K562 (cell line): ENCODE results near the gene LY6G5B. TPM values are rescaled to one million over a fixed set of nuclear protein-coding genes. Genes with fewer than 3 reads are reported as not detected.

ENCODE experiments used
- FOXP1 ChIP-seq: sonication (generic); formaldehyde crosslinking; IDR thresholded peaks from 2 replicates; pipeline ENCODE4 v1.8.0; 2022; ENCODE audit warnings: mild to moderate bottlenecking, missing genetic modification reagents
- HDAC2 ChIP-seq: fragments of 450-650 bp; IDR thresholded peaks from 2 replicates; pipeline ENCODE4 v1.6.1; 2016; ENCODE audit warnings: mild to moderate bottlenecking
- HOMEZ ChIP-seq: fragments of 250-450 bp; sonication (Bioruptor Pico); IDR thresholded peaks from 2 replicates; pipeline ENCODE4 v1.4.0; 2020; ENCODE audit warnings: mild to moderate bottlenecking, moderate library complexity
- HOXB6 ChIP-seq: fragments of 250-450 bp; sonication (Bioruptor Pico); IDR thresholded peaks from 2 replicates; pipeline ENCODE4 v1.5.1; 2022; ENCODE audit warnings: mild to moderate bottlenecking, borderline replicate concordance
- PRPF4 ChIP-seq: fragments of 200-400 bp; formaldehyde crosslinking; IDR thresholded peaks from one replicate; pipeline ENCODE4 v1.6.1; 2017; ENCODE audit warnings: low read length, low read depth, mild to moderate bottlenecking; ENCODE audit not compliant: insufficient read depth, poor library complexity, severe bottlenecking
- RB1 ChIP-seq: fragments of 450-650 bp; IDR thresholded peaks from 2 replicates; pipeline ENCODE4 v1.6.1; 2017; ENCODE audit warnings: low read depth, mild to moderate bottlenecking
- RFX7 ChIP-seq: fragments of 250-450 bp; sonication (Bioruptor Pico); IDR thresholded peaks from 2 replicates; pipeline ENCODE4 v1.5.1; 2021; ENCODE audit warnings: mild to moderate bottlenecking
- TAF7 ChIP-seq: fragments of 450-650 bp; IDR thresholded peaks from 2 replicates; pipeline ENCODE4 v1.6.1; 2016; ENCODE audit warnings: missing genetic modification characterization, missing compliant biosample characterization
- TCF7L2 ChIP-seq: fragments of 150-350 bp; IDR thresholded peaks from 2 replicates; pipeline ENCODE4 v1.6.1; 2016; ENCODE audit warnings: low read depth, mild to moderate bottlenecking, low read length, moderate library complexity
- THRAP3 ChIP-seq: fragments of 450-650 bp; IDR thresholded peaks from 2 replicates; pipeline ENCODE4 v1.6.1; 2016; ENCODE audit warnings: mild to moderate bottlenecking, inconsistent platforms, borderline replicate concordance
- XRCC3 ChIP-seq: fragments of 450-650 bp; IDR thresholded peaks from 2 replicates; pipeline ENCODE4 v1.6.1; 2017; ENCODE audit warnings: mild to moderate bottlenecking, moderate library complexity
- ZBTB7A ChIP-seq: IDR thresholded peaks from 2 replicates; pipeline ENCODE4 v1.6.1; 2011; ENCODE audit warnings: low read depth, mild to moderate bottlenecking, low read length, moderate library complexity, borderline replicate concordance; ENCODE audit not compliant: control insufficient read depth
- ZKSCAN1 ChIP-seq: fragments of 150-350 bp; IDR thresholded peaks from 2 replicates; pipeline ENCODE4 v1.6.1; 2016; ENCODE audit warnings: low read depth, low read length
- ZKSCAN3 ChIP-seq: fragments of 250-450 bp; sonication (Bioruptor Pico); IDR thresholded peaks from 2 replicates; pipeline ENCODE4 v1.4.0; 2020
- ZNF12 ChIP-seq: sonication (generic); formaldehyde crosslinking; IDR thresholded peaks from 2 replicates; pipeline ENCODE4 v1.4.0; 2020; ENCODE audit warnings: mild to moderate bottlenecking, missing genetic modification reagents
- ZNF133 ChIP-seq: fragments of 250-450 bp; sonication (Bioruptor Pico); IDR thresholded peaks from 2 replicates; pipeline ENCODE4 v1.4.0; 2020; ENCODE audit warnings: mild to moderate bottlenecking
- ZNF212 ChIP-seq: fragments of 450-650 bp; formaldehyde crosslinking; IDR thresholded peaks from 2 replicates; pipeline ENCODE4 v1.4.0; 2020; ENCODE audit warnings: mild to moderate bottlenecking
- ZNF436 ChIP-seq: fragments of 250-450, 450-650 bp; sonication (Bioruptor Pico); formaldehyde crosslinking; IDR thresholded peaks from 2 replicates; pipeline ENCODE4 v1.7.0; 2020; ENCODE audit warnings: mild to moderate bottlenecking
- ZSCAN29 ChIP-seq: fragments of 450-650 bp; IDR thresholded peaks from 2 replicates; pipeline ENCODE4 v1.6.1; 2017
- polyA plus RNA-seq, 8 experiments: library from polyadenylated mRNA; depleted of rRNA in 4 of 8; stranded (reverse) in 5 of 8; unstranded in 3 of 8; fragments of >200 nt; fragmentation: Nextera tagmentation in 2 of 8; fragmentation: Illumina TruSeq in 1 of 8; extraction: Ambion mirVana in 2 of 8; extraction: Trizol in 1 of 8; gene quantifications; 2 replicates each; pipeline versions ENCODE4 v1.2.1 to v1.2.3, GENCODE V29; 2011 to 2014; ENCODE audit warnings: inconsistent platforms in 1 of 8, missing spikeins in 1 of 8
- total RNA-seq, 7 experiments: library from RNA; depleted of rRNA in 6 of 7; stranded (reverse); fragments of >200 nt in 6 of 7; fragmentation: Illumina TruSeq in 2 of 7; extraction: Trizol in 2 of 7; gene quantifications; 2 replicates each; pipeline versions ENCODE4 v1.2.1 to v1.2.3, GENCODE V29; 2011 to 2021; ENCODE audit warnings: low replicate concordance in 1 of 7
- TF ChIP-seq, protein P1 (sequence below): fragments of 250-450 bp; sonication (Bioruptor Pico); IDR thresholded peaks from 2 replicates; pipeline ENCODE4 v1.4.0; 2020
- TF ChIP-seq, protein P2 (sequence below): IDR thresholded peaks from 2 replicates; pipeline ENCODE4 v1.6.1; 2014; ENCODE audit warnings: antibody characterized with exemption

The LY6G5B gene
- total and polyA plus RNA-seq, 9 of the 15 experiments (the other 6 are each of a cell fraction or from before 2014, with no cell fraction given) = 6.0 to 27.0 (median 7.5) TPM

- TF ChIP-seq ZBTB7A (peak; percentile 100), TAF7 (0 out of 2 replicates have a peak, but pooled peaks have one; percentile 36), ZSCAN29 (no peak), THRAP3 (peak; percentile 74; the same call in 1 of the 2 replicates), HOMEZ (CRISPR knock-in tag) (no peak), ZKSCAN3 (CRISPR knock-in tag) (no peak), FOXP1 (CRISPR knock-in tag) (no peak), ZNF436 (CRISPR knock-in tag) (no peak), HOXB6 (CRISPR knock-in tag) (0 out of 2 replicates have a peak, but pooled peaks have one; percentile 28), RB1 (peak; percentile 82; the same call in 1 of the 2 replicates), TCF7L2 (no peak; the same call in 1 of the 2 replicates), ZKSCAN1 (0 out of 2 replicates have a peak, but pooled peaks have one; percentile 24), PRPF4 (no peak), XRCC3 (no peak), HDAC2 (peak; percentile 95), ZNF133 (CRISPR knock-in tag) (no peak), RFX7 (CRISPR knock-in tag) (no peak), ZNF212 (CRISPR knock-in tag) (no peak; the same call in 1 of the 2 replicates), ZNF12 (CRISPR knock-in tag) (peak; percentile 54; the same call in 1 of the 2 replicates)
- TF ChIP-seq, protein P1, sequence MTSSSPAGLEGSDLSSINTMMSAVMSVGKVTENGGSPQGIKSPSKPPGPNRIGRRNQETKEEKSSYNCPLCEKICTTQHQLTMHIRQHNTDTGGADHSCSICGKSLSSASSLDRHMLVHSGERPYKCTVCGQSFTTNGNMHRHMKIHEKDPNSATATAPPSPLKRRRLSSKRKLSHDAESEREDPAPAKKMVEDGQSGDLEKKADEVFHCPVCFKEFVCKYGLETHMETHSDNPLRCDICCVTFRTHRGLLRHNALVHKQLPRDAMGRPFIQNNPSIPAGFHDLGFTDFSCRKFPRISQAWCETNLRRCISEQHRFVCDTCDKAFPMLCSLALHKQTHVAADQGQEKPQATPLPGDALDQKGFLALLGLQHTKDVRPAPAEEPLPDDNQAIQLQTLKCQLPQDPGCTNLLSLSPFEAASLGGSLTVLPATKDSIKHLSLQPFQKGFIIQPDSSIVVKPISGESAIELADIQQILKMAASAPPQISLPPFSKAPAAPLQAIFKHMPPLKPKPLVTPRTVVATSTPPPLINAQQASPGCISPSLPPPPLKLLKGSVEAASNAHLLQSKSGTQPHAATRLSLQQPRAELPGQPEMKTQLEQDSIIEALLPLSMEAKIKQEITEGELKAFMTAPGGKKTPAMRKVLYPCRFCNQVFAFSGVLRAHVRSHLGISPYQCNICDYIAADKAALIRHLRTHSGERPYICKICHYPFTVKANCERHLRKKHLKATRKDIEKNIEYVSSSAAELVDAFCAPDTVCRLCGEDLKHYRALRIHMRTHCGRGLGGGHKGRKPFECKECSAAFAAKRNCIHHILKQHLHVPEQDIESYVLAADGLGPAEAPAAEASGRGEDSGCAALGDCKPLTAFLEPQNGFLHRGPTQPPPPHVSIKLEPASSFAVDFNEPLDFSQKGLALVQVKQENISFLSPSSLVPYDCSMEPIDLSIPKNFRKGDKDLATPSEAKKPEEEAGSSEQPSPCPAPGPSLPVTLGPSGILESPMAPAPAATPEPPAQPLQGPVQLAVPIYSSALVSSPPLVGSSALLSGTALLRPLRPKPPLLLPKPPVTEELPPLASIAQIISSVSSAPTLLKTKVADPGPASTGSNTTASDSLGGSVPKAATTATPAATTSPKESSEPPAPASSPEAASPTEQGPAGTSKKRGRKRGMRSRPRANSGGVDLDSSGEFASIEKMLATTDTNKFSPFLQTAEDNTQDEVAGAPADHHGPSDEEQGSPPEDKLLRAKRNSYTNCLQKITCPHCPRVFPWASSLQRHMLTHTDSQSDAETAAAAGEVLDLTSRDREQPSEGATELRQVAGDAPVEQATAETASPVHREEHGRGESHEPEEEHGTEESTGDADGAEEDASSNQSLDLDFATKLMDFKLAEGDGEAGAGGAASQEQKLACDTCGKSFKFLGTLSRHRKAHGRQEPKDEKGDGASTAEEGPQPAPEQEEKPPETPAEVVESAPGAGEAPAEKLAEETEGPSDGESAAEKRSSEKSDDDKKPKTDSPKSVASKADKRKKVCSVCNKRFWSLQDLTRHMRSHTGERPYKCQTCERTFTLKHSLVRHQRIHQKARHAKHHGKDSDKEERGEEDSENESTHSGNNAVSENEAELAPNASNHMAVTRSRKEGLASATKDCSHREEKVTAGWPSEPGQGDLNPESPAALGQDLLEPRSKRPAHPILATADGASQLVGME (CRISPR knock-in tag) = peak; percentile 11; the same call in 1 of the 2 replicates
- TF ChIP-seq, protein P2, sequence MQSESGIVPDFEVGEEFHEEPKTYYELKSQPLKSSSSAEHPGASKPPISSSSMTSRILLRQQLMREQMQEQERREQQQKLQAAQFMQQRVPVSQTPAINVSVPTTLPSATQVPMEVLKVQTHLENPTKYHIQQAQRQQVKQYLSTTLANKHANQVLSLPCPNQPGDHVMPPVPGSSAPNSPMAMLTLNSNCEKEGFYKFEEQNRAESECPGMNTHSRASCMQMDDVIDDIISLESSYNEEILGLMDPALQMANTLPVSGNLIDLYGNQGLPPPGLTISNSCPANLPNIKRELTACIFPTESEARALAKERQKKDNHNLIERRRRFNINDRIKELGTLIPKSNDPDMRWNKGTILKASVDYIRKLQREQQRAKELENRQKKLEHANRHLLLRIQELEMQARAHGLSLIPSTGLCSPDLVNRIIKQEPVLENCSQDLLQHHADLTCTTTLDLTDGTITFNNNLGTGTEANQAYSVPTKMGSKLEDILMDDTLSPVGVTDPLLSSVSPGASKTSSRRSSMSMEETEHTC = no peak; the same call in 1 of the 2 replicates
These were observed 20.7 kb downstream of the LY6G5B start (continued) for GRCh38 chr6:31690231-31691077.
